GM21381 (cell line): ENCODE measurements around the gene GSC2.
A peak's percentile ranks its signal among the peaks of the same experiment; 100 is the strongest.
"Not testable (repeated sequence)": the region's sequence is repeated elsewhere in the genome, so short reads cannot be mapped to it uniquely, and the experiment has no call there.

Source experiments
- ATAC-seq: cut with Tn5 transposase; IDR thresholded peaks from one replicate; pipeline ENCODE4 v1.9.1; 2021; ENCODE audit warnings: mild to moderate bottlenecking, moderate library complexity; ENCODE audit not compliant: unreplicated experiment

The GSC2 gene

GRCh38 chr22:19164425-19164824 is 14.3 kb upstream of the GSC2 start:
- no peak for ATAC-seq

GRCh38 chr22:19158649-19159048 is 8.6 kb upstream of the GSC2 start:
- ATAC-seq = not testable (repeated sequence)

GRCh38 chr22:19156109-19156508 is 6.0 kb upstream of the GSC2 start:
- not testable (repeated sequence) for ATAC-seq

- no peak for ATAC-seq
Measured at GRCh38 chr22:19152942-19153883, 3.1 kb upstream of the GSC2 start.

- ATAC-seq = no peak
Measured at GRCh38 chr22:19151329-19152191, 1.5 kb upstream of the GSC2 start.

- ATAC-seq = no peak
Measured at GRCh38 chr22:19150482-19151328, 613 bp upstream of the GSC2 start.

GRCh38 chr22:19149047-19149883 is 827 bp downstream of the GSC2 start:
- no peak for ATAC-seq

GRCh38 chr22:19148417-19149046 is 1.6 kb downstream of the GSC2 start:
- no peak for ATAC-seq

GRCh38 chr22:19147195-19147780 is 2.8 kb downstream of the GSC2 start:
- no peak for ATAC-seq

- ATAC-seq = no peak
Measured at GRCh38 chr22:19146215-19146968, 3.7 kb downstream of the GSC2 start.

GRCh38 chr22:19143967-19144400 is 6.1 kb downstream of the GSC2 start:
- peak; percentile 2 for ATAC-seq

- ATAC-seq = no peak
Measured at GRCh38 chr22:19143212-19143611, 6.9 kb downstream of the GSC2 start.

GRCh38 chr22:19142394-19142793 is 7.7 kb downstream of the GSC2 start:
- ATAC-seq = no peak

GRCh38 chr22:19139974-19140373 is 10.1 kb downstream of the GSC2 start:
- ATAC-seq = no peak

GRCh38 chr22:19139001-19139356 is 11.1 kb downstream of the GSC2 start:
- ATAC-seq = no peak

GRCh38 chr22:19138217-19139000 is 11.7 kb downstream of the GSC2 start:
- ATAC-seq = no peak

- no peak for ATAC-seq
Measured at GRCh38 chr22:19137384-19138216, 12.5 kb downstream of the GSC2 start.
